H9 (cell line): ENCODE results near the gene TSPOAP1. TPM values are rescaled to one million over a fixed set of nuclear protein-coding genes. Genes with fewer than 3 reads are reported as not detected.

Experiments
- DNase-seq: peaks from one replicate; pipeline ENCODE4 v3.0.0-alpha.2; 2017
- H2AFZ ChIP-seq: one replicate; pipeline ENCODE4 v1.6.1; 2013; ENCODE audit warnings: mild to moderate bottlenecking, low read length, control low read depth, moderate library complexity
- H2AK5ac ChIP-seq: 2 replicates; pipeline ENCODE4 v1.6.1; 2013; ENCODE audit warnings: low read length, control low read depth, mixed read lengths; ENCODE audit not compliant: insufficient read length
- H2BK120ac ChIP-seq: one replicate; pipeline ENCODE4 v1.6.1; 2013; ENCODE audit warnings: low read depth, mild to moderate bottlenecking, low read length, control low read depth, inconsistent platforms; ENCODE audit not compliant: poor library complexity, severe bottlenecking
- H2BK12ac ChIP-seq: 2 replicates; pipeline ENCODE4 v1.6.1; 2013; ENCODE audit warnings: low read length, control low read depth, mixed read lengths, low read depth; ENCODE audit not compliant: insufficient read length
- H2BK15ac ChIP-seq: 2 replicates; pipeline ENCODE4 v1.6.1; 2013; ENCODE audit warnings: low read depth, low read length, control low read depth
- H2BK20ac ChIP-seq: one replicate; pipeline ENCODE4 v1.6.1; 2013; ENCODE audit warnings: low read depth, mild to moderate bottlenecking, low read length, control low read depth, inconsistent platforms; ENCODE audit not compliant: poor library complexity, severe bottlenecking
- H2BK5ac ChIP-seq: 2 replicates; pipeline ENCODE4 v1.6.1; 2013; ENCODE audit warnings: low read length, control low read depth, mixed read lengths; ENCODE audit not compliant: insufficient read length
- H3K14ac ChIP-seq: 2 replicates; pipeline ENCODE4 v1.6.1; 2013; ENCODE audit warnings: low read length, control low read depth; ENCODE audit not compliant: insufficient read depth
- H3K18ac ChIP-seq: 2 replicates; pipeline ENCODE4 v1.6.1; 2013; ENCODE audit warnings: low read depth, mild to moderate bottlenecking, mixed read lengths, low read length, control low read depth; ENCODE audit not compliant: insufficient read length
- H3K23ac ChIP-seq: 2 replicates; pipeline ENCODE4 v1.6.1; 2013; ENCODE audit warnings: low read length, control low read depth, mixed read lengths, low read depth; ENCODE audit not compliant: insufficient read length
- H3K23me2 ChIP-seq: 2 replicates; pipeline ENCODE4 v1.6.1; 2013; ENCODE audit warnings: low read depth, mild to moderate bottlenecking, mixed read lengths, low read length, control low read depth; ENCODE audit not compliant: insufficient read length, poor library complexity, severe bottlenecking
- H3K27ac ChIP-seq: 2 replicates; pipeline ENCODE4 v1.5.1; 2013; ENCODE audit warnings: low read length, control low read depth, mixed read lengths, low read depth; ENCODE audit not compliant: insufficient read length
- H3K27me3 ChIP-seq: 2 replicates; pipeline ENCODE4 v1.6.1; 2013; ENCODE audit warnings: low read length, control low read depth, inconsistent platforms; ENCODE audit not compliant: insufficient read depth
- H3K4ac ChIP-seq: 2 replicates; pipeline ENCODE4 v1.6.1; 2013; ENCODE audit warnings: low read depth, mild to moderate bottlenecking, control low read depth, inconsistent platforms, low read length, moderate library complexity
- H3K4me1 ChIP-seq: 2 replicates; pipeline ENCODE4 v1.6.1; 2013; ENCODE audit warnings: low read length, control low read depth, inconsistent platforms; ENCODE audit not compliant: insufficient read depth
- H3K4me2 ChIP-seq: 2 replicates; pipeline ENCODE4 v1.6.1; 2013; ENCODE audit warnings: low read length, control low read depth, mixed read lengths; ENCODE audit not compliant: insufficient read length, insufficient read depth
- H3K56ac ChIP-seq: 2 replicates; pipeline ENCODE4 v1.6.1; 2013; ENCODE audit warnings: low read depth, mild to moderate bottlenecking, mixed read lengths, low read length, control low read depth; ENCODE audit not compliant: insufficient read length
- H3K79me1 ChIP-seq: 2 replicates; pipeline ENCODE4 v1.6.1; 2013; ENCODE audit warnings: low read depth, mild to moderate bottlenecking, moderate library complexity, low read length, control low read depth, inconsistent platforms; ENCODE audit not compliant: insufficient read depth, poor library complexity, severe bottlenecking
- H3K79me2 ChIP-seq: 2 replicates; pipeline ENCODE4 v1.6.1; 2013; ENCODE audit warnings: low read length, control low read depth, inconsistent platforms; ENCODE audit not compliant: insufficient read depth
- H3K9ac ChIP-seq: 2 replicates; pipeline ENCODE4 v1.6.1; 2013; ENCODE audit warnings: low read length, control low read depth, mixed read lengths; ENCODE audit not compliant: insufficient read length; ENCODE audit errors: extremely low read depth
- H3K9me3 ChIP-seq: one replicate; pipeline ENCODE4 v1.6.1; 2013; ENCODE audit warnings: low read depth, low read length, inconsistent platforms; ENCODE audit not compliant: control insufficient read depth
- H3T11ph ChIP-seq: one replicate; pipeline ENCODE4 v1.6.1; 2013; ENCODE audit warnings: mild to moderate bottlenecking, low read length, control low read depth, inconsistent platforms
- H4K20me1 ChIP-seq: one replicate; pipeline ENCODE4 v1.6.1; 2013; ENCODE audit not compliant: control insufficient read depth, insufficient read length, insufficient read depth
- H4K5ac ChIP-seq: 2 replicates; pipeline ENCODE4 v1.6.1; 2013; ENCODE audit warnings: low read depth, mild to moderate bottlenecking, mixed read lengths, low read length, control low read depth; ENCODE audit not compliant: insufficient read length
- H4K8ac ChIP-seq: replicated peaks from 2 replicates; pipeline ENCODE4 v1.6.1; 2013; ENCODE audit warnings: low read length, control low read depth, mixed read lengths, low read depth; ENCODE audit not compliant: insufficient read length
- H4K91ac ChIP-seq: 2 replicates; pipeline ENCODE4 v1.6.1; 2013; ENCODE audit warnings: low read depth, mild to moderate bottlenecking, moderate library complexity, mixed read lengths, low read length, control low read depth; ENCODE audit not compliant: insufficient read length
- H3K27ac Mint-ChIP-seq, 3 experiments: 2 replicates in 2 of 3; 3 replicates in 1 of 3; pipeline ENCODE4 v1.8.0; 2020 to 2021; ENCODE audit warnings: mixed read lengths in 3 of 3, mild to moderate bottlenecking in 1 of 3, moderate library complexity in 1 of 3
- H3K27me3 Mint-ChIP-seq: 2 replicates; pipeline ENCODE4 v1.8.0; 2021; ENCODE audit warnings: low read depth, mild to moderate bottlenecking, moderate library complexity, mixed read lengths
- H3K36me3 Mint-ChIP-seq, 3 experiments: 2 replicates in 2 of 3; 3 replicates in 1 of 3; pipeline ENCODE4 v1.8.0; 2020 to 2021; ENCODE audit warnings: low read depth in 3 of 3, mixed read lengths in 3 of 3; ENCODE audit not compliant: insufficient read depth in 1 of 3
- H3K4me1 Mint-ChIP-seq, 2 experiments: 2 replicates each; pipeline ENCODE4 v1.8.0; 2020; ENCODE audit warnings: mixed read lengths in 2 of 2
- H3K4me3 Mint-ChIP-seq, 2 experiments: 2 replicates in 1 of 2; 3 replicates in 1 of 2; pipeline ENCODE4 v1.8.0; 2020 to 2021; ENCODE audit warnings: mild to moderate bottlenecking in 2 of 2, mixed read lengths in 2 of 2, moderate library complexity in 1 of 2
- H3K9me3 Mint-ChIP-seq, 2 experiments: 2 replicates in 1 of 2; 3 replicates in 1 of 2; pipeline ENCODE4 v1.8.0; 2020; ENCODE audit warnings: mild to moderate bottlenecking in 2 of 2, mixed read lengths in 2 of 2, moderate library complexity in 1 of 2
- WGBS: extraction: QIAGEN DNeasy Blood & Tissue Kit; methylation state at CpG from one replicate; pipeline ENCODE4 v1.1.7; 2013; ENCODE audit warnings: missing lambda C conversion rate, low lambda C conversion rate, mixed read lengths; ENCODE audit not compliant: insufficient read length; ENCODE audit errors: extremely low coverage; 5-methylcytosine and 5-hydroxymethylcytosine counted together
- total RNA-seq: library from RNA; stranded (reverse); gene quantifications from 2 replicates; pipeline ENCODE4 v1.2.1, GENCODE V29; 2021
- TF ChIP-seq, protein P1 (sequence below): fragments of 200-600 bp; sonication (generic); conservative IDR thresholded peaks from 3 replicates; pipeline ENCODE4 v1.8.0; 2021; ENCODE audit warnings: antibody characterized with exemption, mild to moderate bottlenecking

TSPOAP1 gene
- total RNA-seq, 1 experiment from 2014 or later, result 17.3 TPM

DNA sequence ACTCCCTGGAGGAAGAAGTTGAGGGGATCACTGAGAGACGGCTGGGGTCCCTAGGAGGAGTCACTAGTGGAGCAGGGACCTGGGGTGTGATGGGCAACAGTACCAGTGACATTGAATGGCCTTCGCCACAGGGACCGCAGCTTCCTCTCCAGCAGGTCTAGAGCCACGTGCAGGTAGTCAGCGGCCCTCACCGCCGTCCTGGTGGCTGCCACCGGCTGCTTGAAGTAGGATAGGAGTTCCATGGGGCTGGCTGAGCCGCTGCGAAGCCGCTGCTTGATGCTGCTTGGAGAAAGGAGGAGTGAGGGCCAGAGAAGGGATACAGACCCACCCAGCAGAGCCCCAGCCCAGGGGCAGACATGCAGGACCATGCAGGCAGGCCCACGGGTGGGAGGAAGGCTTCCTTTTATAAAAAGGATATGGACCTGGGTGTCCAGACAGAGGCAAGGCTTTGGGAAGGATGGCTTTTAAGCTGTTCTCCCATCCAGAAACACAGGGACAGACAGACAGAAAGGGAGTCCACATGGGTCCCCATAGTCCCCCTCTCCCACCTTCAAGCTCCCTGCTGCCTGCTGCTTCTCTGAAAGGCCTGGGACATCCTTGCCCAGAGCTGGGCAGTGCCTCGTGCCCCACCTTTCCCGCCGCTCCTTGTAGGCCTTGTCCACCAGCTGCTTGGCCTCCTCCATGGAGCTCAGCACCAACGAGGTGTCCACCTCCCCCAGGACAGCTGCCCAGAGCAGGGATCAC is 48.7 kb downstream of the TSPOAP1 start:
- Histone ChIP-seq H3K4me1 (peaks cover 3% of the 10 kb centered on the region; the same call in 1 of the 2 replicates), H4K20me1 (no peaks in the 10 kb centered on the region), H3K14ac (no peak overlapping the region), H2AFZ (no peak overlapping the region), H3K79me1 (no peaks in the 10 kb centered on the region), H3K18ac (no peak overlapping the region), H2AK5ac (no peak overlapping the region), H3K9me3 (no peaks in the 10 kb centered on the region), H3K79me2 (no peaks in the 10 kb centered on the region), H3K23me2 (no peaks in the 10 kb centered on the region), H3K27ac (no peak overlapping the region), H3K56ac (no peak overlapping the region), H2BK12ac (no peak overlapping the region), H2BK15ac (no peak overlapping the region), H3K27me3 (no peaks in the 10 kb centered on the region), H3K9ac (no peak overlapping the region), H2BK5ac (no peak overlapping the region), H4K8ac (no peak overlapping the region), H3T11ph (no peak overlapping the region), H4K5ac (no peak overlapping the region), H2BK120ac (no peak overlapping the region), H4K91ac (no peak overlapping the region), H3K23ac (no peak overlapping the region), H3K4ac (no peak overlapping the region), H2BK20ac (no peak overlapping the region), H3K4me2 (no peak overlapping the region)
- no peak for DNase-seq
- peaks cover 19 to 21% of the 10 kb centered on the region in 2 experiments for H3K4me1 Mint-ChIP-seq
- H3K27ac Mint-ChIP-seq, result peak overlapping the region in 1 of 3 experiments; percentile 39; a peak in 1 of 7 replicates
- no CpG with 5 or more reads among the region's 16 CpGs for WGBS
- peaks cover 14% of the 10 kb centered on the region for H3K27me3 Mint-ChIP-seq
- TF ChIP-seq, protein P1, sequence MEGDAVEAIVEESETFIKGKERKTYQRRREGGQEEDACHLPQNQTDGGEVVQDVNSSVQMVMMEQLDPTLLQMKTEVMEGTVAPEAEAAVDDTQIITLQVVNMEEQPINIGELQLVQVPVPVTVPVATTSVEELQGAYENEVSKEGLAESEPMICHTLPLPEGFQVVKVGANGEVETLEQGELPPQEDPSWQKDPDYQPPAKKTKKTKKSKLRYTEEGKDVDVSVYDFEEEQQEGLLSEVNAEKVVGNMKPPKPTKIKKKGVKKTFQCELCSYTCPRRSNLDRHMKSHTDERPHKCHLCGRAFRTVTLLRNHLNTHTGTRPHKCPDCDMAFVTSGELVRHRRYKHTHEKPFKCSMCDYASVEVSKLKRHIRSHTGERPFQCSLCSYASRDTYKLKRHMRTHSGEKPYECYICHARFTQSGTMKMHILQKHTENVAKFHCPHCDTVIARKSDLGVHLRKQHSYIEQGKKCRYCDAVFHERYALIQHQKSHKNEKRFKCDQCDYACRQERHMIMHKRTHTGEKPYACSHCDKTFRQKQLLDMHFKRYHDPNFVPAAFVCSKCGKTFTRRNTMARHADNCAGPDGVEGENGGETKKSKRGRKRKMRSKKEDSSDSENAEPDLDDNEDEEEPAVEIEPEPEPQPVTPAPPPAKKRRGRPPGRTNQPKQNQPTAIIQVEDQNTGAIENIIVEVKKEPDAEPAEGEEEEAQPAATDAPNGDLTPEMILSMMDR, result no peak
- no peaks in the 10 kb centered on the region; a peak in 1 of 7 replicates for H3K36me3 Mint-ChIP-seq
- H3K9me3 Mint-ChIP-seq, result no peaks in the 10 kb centered on the region
- no peak overlapping the region for H3K4me3 Mint-ChIP-seq
